GM12872 (cell line): ENCODE results near the gene PDE4D.

Experiments
- TF ChIP-seq, protein P1 (sequence below): IDR thresholded peaks from 3 replicates; pipeline ENCODE4 v1.5.1; 2011; ENCODE audit warnings: low read depth, mild to moderate bottlenecking, low read length, moderate library complexity; ENCODE audit not compliant: insufficient read depth

The PDE4D gene

DNA sequence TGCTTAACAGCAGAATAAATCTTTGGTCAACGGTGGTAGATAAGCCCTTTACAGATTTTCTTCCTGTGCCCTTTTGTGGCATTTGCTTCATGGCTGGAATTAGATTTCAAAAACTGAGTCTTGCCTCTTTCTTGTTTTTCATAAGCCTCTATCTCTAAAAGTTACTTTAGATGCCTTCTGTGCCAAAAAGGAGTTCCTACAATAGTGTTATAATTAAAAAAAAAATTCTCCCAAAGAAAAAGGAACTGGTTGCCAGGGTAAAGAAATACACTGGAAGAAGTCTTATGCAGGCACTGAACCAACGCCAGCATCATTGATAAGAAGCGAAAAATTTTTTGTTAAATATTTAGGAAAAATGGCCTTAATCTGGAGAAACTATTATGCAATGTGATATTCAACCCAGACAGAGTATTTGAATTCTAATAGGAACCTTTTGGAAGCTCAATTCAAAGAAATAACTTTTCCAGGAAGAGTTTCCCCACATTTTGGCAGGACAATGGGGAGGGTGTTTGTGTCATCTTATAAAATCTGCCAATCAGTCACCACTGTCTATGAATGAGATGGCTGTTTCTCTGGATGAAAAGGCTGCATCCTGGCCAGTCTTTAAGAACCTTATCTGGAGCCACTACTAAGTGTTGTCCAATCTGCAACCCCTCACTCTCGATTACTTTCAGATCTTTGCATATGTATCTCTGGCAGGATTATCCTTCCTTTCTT is 608.1 kb downstream of the PDE4D start:
- TF ChIP-seq, protein P1, sequence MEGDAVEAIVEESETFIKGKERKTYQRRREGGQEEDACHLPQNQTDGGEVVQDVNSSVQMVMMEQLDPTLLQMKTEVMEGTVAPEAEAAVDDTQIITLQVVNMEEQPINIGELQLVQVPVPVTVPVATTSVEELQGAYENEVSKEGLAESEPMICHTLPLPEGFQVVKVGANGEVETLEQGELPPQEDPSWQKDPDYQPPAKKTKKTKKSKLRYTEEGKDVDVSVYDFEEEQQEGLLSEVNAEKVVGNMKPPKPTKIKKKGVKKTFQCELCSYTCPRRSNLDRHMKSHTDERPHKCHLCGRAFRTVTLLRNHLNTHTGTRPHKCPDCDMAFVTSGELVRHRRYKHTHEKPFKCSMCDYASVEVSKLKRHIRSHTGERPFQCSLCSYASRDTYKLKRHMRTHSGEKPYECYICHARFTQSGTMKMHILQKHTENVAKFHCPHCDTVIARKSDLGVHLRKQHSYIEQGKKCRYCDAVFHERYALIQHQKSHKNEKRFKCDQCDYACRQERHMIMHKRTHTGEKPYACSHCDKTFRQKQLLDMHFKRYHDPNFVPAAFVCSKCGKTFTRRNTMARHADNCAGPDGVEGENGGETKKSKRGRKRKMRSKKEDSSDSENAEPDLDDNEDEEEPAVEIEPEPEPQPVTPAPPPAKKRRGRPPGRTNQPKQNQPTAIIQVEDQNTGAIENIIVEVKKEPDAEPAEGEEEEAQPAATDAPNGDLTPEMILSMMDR: no peak

DNA sequence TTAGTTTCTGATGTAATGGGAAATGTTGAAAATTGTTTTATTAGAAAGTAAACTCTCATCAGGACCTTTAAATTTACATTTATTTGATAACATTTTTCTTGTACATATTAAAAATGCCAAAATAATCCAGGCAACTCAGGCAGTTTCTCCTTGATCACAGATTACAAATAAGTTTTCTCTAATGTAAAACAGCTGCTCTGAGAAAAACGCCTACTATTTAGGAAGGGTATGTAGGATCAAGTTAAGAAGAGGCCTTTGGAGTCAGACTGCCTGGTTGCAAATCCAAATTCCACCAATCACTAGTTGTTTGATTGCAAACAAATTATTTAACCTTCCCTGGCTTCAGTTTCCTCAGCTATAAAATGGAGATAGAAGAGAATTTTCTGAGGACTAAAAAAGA is 610.8 kb downstream of the PDE4D start:
- TF ChIP-seq, protein P1: no peak

DNA sequence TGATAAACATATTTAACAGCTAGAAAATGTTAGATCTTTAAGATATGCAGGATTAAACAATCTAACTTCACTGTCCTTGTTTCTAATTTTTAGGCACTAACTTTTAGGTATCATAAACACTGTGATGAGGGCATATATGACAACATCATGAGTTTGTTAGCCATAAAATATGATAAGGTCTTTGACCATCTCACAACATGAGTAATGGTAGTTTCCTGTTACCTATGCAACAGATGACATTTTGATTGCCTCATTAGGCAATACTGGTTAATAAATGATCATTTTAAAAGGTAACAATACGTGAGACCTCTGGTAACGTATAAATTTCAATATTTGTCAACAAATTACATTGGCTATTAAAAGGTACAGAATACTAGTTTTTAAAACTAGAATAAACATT is 613.5 kb downstream of the PDE4D start:
- TF ChIP-seq, protein P1: no peak

DNA sequence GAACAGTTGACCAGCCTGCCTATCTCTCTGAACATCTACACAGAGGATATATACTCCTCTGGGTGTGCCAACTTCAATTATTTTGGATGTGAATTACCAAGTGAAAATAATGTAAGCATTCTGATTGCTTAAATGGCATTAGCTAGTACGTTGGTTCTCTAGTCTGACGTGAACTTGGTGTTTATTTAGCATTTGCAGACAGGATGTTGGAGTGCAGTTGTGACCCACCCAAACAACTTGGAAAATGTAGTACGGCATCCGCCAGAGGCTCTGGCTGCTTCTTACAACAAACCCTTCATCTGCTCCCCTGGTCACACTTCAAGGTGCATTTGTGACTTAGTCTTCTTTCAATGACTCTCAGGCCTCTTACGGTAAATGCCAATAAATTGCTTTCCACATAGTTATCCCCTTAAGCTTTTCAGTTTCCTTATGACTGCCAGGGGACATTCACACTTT is 616.6 kb downstream of the PDE4D start:
- TF ChIP-seq, protein P1: no peak

DNA sequence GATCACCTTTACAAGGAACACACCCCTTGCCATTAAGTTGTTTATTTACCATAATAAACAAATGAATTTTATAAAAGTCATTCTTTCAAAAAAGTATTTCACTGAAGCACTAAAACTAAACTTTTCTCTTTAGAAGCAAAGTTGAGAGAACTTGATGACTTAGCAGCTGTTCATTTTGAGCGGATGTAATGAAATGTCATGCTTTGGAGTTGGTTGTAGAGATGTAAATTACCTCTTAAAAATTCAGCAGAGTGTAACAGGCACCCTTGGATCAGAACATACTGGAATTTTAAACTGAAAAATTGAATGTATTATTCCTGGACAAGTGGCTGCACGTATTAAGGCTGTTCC is 617.2 kb downstream of the PDE4D start:
- TF ChIP-seq, protein P1: no peak

DNA sequence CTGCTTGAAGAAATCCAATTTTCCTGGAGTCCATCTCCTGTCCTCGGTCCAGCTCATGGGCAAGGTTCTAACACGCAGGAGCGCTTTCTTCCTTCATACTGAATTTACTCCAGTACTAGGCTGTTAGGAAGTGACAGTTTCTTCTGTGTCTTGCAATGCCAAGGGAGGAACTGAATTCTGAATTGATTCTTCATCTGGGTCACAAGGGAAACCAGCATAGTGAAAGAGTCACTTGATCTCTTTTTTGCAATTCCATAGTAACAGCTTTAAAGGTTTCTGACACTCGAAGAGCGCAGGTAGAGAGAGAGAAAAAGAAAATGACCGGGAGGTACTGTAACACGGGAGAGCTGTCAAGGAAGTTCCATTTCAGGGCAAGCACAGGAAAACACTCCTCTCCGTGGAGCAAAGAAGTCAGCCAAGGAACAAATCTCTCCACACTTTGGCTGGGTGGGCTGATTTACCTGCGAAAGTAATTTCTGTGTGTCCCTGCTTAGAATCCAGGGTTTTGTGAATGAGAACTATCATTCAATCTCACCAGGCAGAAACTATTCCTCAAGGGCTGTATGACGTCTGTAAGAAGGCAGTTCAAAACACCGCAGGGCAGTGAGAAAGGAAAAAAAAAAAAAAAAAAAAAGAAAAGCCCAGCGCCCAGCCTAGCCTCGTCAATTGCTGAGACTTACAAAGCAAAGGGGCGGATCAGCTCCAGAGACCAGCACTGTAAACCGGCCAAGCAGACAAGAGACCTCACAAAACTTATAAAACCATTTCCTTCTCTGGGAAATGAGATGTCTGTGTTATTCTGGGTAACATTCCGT is 617.8 kb downstream of the PDE4D start:
- TF ChIP-seq, protein P1: no peak

DNA sequence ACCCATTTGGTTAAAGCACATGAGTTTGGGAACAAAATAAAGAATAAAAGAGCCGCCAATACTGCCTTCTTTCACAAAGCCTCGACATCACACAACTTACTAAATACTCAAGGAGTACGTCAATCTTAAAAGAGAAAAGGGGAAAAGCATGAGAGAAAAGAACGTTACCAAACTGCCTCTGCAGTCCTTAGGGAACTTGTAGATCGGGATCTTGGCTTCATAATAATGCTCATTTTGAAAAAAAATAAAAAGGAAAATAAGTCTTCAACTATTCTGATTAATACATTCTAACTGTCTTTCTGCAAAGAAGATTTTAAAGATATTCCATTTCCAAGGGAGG is 618.4 kb downstream of the PDE4D start:
- TF ChIP-seq, protein P1: no peak
